ENCODE results near the gene NDUFB7.

Gene NDUFB7

DNA sequence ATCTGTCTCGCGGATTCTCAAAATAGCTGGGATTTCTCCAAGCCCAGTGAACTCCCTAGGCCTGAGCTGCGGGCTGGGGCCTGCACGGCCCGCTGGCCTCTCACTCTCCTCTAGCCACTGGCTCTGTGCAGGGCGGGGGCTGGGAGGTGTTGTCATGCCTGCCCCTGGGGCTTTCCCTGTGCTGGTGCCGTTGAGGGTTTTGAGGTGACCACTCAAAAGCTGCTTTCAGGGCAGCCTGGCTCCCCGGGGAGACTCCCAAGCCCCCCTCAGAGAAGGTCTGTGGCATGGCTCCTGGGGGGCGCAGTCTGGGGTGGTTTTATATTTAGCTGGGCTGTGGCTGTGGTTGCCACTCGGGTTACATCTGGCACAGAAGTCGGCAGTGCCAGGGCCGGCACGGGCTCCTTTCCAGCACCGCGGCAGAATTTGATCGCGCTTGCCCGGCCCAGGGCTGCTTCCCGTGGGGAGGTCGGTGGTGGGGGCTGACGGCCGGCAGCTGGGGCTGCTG lies 10.0 kb downstream of the NDUFB7 start:
- H3K4me1 ChIP-seq (ENCODE audit: control insufficient read depth, insufficient read depth, low read length) = no peaks in the 10 kb centered on the region
- H3K27ac ChIP-seq (ENCODE audit: extremely low read depth, low read depth, low read length) = no peak overlapping the region
- CTCF ChIA-PET = interaction anchor here (0.9 to 1.2 kb wide), 2 partner anchors 11 to 1596 kb away, joined by 3 read pairs; no protein-coding TSS in a partner anchor
- H3K9me3 ChIP-seq (ENCODE audit: control insufficient read depth, insufficient read depth, low read depth, low read length) = no peaks in the 10 kb centered on the region
- POLR2A ChIA-PET = interaction anchor here (1.2 kb wide), 1 partner anchor 8 kb away, joined by 3 read pairs; no protein-coding TSS in a partner anchor
- H3K4me3 ChIP-seq (ENCODE audit: low read depth, low read length) = no peak overlapping the region
- peaks cover 0 to 23% of the 10 kb centered on the region in 2 experiments; a peak in 2 of 3 replicates for H3K36me3 ChIP-seq (ENCODE audit: control insufficient read depth in 2 of 2, insufficient read depth in 1 of 2, low read length in 2 of 2)
- TF ChIP-seq MZF1 (tag by site-specific recombination; IDR thresholded peaks at IDR 0.05; ENCODE audit: borderline replicate concordance) (no peak), ATF2 (tag by site-specific recombination; IDR thresholded peaks at IDR 0.05; ENCODE audit: low read depth) (no peak), GLI2 (tag by site-specific recombination; IDR thresholded peaks at IDR 0.05; ENCODE audit: borderline replicate concordance, low read depth) (no peak), ZNF23 (tag by site-specific recombination; IDR thresholded peaks at IDR 0.05; ENCODE audit: borderline replicate concordance) (no peak), ZBTB20 (tag by site-specific recombination; IDR thresholded peaks at IDR 0.05) (no peak), ZBTB26 (tag by site-specific recombination; optimal IDR thresholded peaks at IDR 0.05) (no peak), GLIS1 (tag by site-specific recombination; IDR thresholded peaks at IDR 0.05) (peak; percentile 72), ZNF692 (tag by site-specific recombination; IDR thresholded peaks at IDR 0.05) (no peak), ZNF433 (tag by site-specific recombination; IDR thresholded peaks at IDR 0.05; ENCODE audit: low read depth) (no peak), KLF1 (tag by site-specific recombination; IDR thresholded peaks at IDR 0.05) (no peak), ZNF169 (tag by site-specific recombination; IDR thresholded peaks at IDR 0.05) (no peak), BCL11A (tag by site-specific recombination; IDR thresholded peaks at IDR 0.05; ENCODE audit: low read depth) (no peak), ZIC2 (tag by site-specific recombination; IDR thresholded peaks at IDR 0.05) (peak; percentile 33; the same call in 1 of the 2 replicates), ZNF248 (tag by site-specific recombination; IDR thresholded peaks at IDR 0.05) (no peak), ZNF701 (tag by site-specific recombination; IDR thresholded peaks at IDR 0.05) (no peak), ZNF221 (tag by site-specific recombination; IDR thresholded peaks at IDR 0.05; ENCODE audit: borderline replicate concordance) (no peak), WT1 (tag by site-specific recombination; IDR thresholded peaks at IDR 0.05) (no peak), IKZF3 (tag by site-specific recombination; IDR thresholded peaks at IDR 0.05) (no peak), ZNF138 (tag by site-specific recombination; IDR thresholded peaks at IDR 0.05; ENCODE audit: borderline replicate concordance) (no peak), ZNF48 (tag by site-specific recombination; IDR thresholded peaks at IDR 0.05) (no peak), ZNF2 (tag by site-specific recombination; IDR thresholded peaks at IDR 0.05) (no peak), GFI1B (tag by site-specific recombination; IDR thresholded peaks at IDR 0.05) (no peak), ZNF354C (tag by site-specific recombination; IDR thresholded peaks at IDR 0.05; ENCODE audit: borderline replicate concordance, low read depth) (no peak), KLF9 (tag by site-specific recombination; IDR thresholded peaks at IDR 0.05; ENCODE audit: low read depth) (no peak), ZNF776 (tag by site-specific recombination; IDR thresholded peaks at IDR 0.05; ENCODE audit: borderline replicate concordance) (no peak), HOXC10 (CRISPR knock-in tag; IDR thresholded peaks at IDR 0.05) (no peak)
- TF ChIP-seq, protein P1, sequence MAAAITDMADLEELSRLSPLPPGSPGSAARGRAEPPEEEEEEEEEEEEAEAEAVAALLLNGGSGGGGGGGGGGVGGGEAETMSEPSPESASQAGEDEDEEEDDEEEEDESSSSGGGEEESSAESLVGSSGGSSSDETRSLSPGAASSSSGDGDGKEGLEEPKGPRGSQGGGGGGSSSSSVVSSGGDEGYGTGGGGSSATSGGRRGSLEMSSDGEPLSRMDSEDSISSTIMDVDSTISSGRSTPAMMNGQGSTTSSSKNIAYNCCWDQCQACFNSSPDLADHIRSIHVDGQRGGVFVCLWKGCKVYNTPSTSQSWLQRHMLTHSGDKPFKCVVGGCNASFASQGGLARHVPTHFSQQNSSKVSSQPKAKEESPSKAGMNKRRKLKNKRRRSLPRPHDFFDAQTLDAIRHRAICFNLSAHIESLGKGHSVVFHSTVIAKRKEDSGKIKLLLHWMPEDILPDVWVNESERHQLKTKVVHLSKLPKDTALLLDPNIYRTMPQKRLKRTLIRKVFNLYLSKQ (tag by site-specific recombination; IDR thresholded peaks at IDR 0.05; ENCODE audit: borderline replicate concordance) = no peak
- TF ChIP-seq, protein P2, sequence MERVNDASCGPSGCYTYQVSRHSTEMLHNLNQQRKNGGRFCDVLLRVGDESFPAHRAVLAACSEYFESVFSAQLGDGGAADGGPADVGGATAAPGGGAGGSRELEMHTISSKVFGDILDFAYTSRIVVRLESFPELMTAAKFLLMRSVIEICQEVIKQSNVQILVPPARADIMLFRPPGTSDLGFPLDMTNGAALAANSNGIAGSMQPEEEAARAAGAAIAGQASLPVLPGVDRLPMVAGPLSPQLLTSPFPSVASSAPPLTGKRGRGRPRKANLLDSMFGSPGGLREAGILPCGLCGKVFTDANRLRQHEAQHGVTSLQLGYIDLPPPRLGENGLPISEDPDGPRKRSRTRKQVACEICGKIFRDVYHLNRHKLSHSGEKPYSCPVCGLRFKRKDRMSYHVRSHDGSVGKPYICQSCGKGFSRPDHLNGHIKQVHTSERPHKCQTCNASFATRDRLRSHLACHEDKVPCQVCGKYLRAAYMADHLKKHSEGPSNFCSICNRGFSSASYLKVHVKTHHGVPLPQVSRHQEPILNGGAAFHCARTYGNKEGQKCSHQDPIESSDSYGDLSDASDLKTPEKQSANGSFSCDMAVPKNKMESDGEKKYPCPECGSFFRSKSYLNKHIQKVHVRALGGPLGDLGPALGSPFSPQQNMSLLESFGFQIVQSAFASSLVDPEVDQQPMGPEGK (tag by site-specific recombination; IDR thresholded peaks at IDR 0.05) = 0 out of 2 replicates have a peak, but pooled peaks have one; percentile 34
- TF ChIP-seq, protein P3, sequence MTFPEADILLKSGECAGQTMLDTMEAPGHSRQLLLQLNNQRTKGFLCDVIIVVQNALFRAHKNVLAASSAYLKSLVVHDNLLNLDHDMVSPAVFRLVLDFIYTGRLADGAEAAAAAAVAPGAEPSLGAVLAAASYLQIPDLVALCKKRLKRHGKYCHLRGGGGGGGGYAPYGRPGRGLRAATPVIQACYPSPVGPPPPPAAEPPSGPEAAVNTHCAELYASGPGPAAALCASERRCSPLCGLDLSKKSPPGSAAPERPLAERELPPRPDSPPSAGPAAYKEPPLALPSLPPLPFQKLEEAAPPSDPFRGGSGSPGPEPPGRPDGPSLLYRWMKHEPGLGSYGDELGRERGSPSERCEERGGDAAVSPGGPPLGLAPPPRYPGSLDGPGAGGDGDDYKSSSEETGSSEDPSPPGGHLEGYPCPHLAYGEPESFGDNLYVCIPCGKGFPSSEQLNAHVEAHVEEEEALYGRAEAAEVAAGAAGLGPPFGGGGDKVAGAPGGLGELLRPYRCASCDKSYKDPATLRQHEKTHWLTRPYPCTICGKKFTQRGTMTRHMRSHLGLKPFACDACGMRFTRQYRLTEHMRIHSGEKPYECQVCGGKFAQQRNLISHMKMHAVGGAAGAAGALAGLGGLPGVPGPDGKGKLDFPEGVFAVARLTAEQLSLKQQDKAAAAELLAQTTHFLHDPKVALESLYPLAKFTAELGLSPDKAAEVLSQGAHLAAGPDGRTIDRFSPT (tag by site-specific recombination; IDR thresholded peaks at IDR 0.05) = peak; percentile 46; the same call in 1 of the 2 replicates

All from HEK293 (cell line).